ENCODE results near the gene ZNF827.

ZNF827 gene

GRCh38 chr4:145743641-145744040 is 195.0 kb downstream of the ZNF827 start:
- no peak for DNase-seq

GRCh38 chr4:145740806-145741205 is 197.8 kb downstream of the ZNF827 start:
- no peak for DNase-seq

- DNase-seq = peak in 1 of 2 experiments; percentile 9
Observed at GRCh38 chr4:145739845-145740244, 198.8 kb downstream of the ZNF827 start.

- peak; percentile 1 to 68 for DNase-seq
Observed at GRCh38 chr4:145736241-145736831, 202.3 kb downstream of the ZNF827 start.

- DNase-seq = no peak
Observed at GRCh38 chr4:145735827-145736226, 202.8 kb downstream of the ZNF827 start.

- no peak for DNase-seq
Observed at GRCh38 chr4:145735347-145735675, 203.3 kb downstream of the ZNF827 start.

- DNase-seq = no peak
Observed at GRCh38 chr4:145734576-145735346, 203.9 kb downstream of the ZNF827 start.

GRCh38 chr4:145734031-145734430 is 204.6 kb downstream of the ZNF827 start:
- no peak for DNase-seq

GRCh38 chr4:145732895-145733880 is 205.4 kb downstream of the ZNF827 start:
- DNase-seq = peak; percentile 61 to 93

GRCh38 chr4:145732001-145732815 is 206.4 kb downstream of the ZNF827 start:
- no peak for DNase-seq

- peak; percentile 15 to 66 for DNase-seq
Observed at GRCh38 chr4:145731028-145731427, 207.6 kb downstream of the ZNF827 start.

GRCh38 chr4:145730026-145730425 is 208.6 kb downstream of the ZNF827 start:
- no peak for DNase-seq

GRCh38 chr4:145723336-145723735 is 215.3 kb downstream of the ZNF827 start:
- no peak for DNase-seq

GRCh38 chr4:145722561-145722960 is 216.1 kb downstream of the ZNF827 start:
- DNase-seq = no peak

- no peak for DNase-seq
Observed at GRCh38 chr4:145720656-145721055, 218.0 kb downstream of the ZNF827 start.

- DNase-seq = no peak
Observed at GRCh38 chr4:145719752-145720624, 218.6 kb downstream of the ZNF827 start.

GRCh38 chr4:145716661-145717200 is 221.9 kb downstream of the ZNF827 start:
- no peak for DNase-seq

GRCh38 chr4:145716200-145716599 is 222.4 kb downstream of the ZNF827 start:
- DNase-seq = peak; percentile 14 to 46

GRCh38 chr4:145709843-145710242 is 228.8 kb downstream of the ZNF827 start:
- DNase-seq = no peak

GRCh38 chr4:145709336-145709735 is 229.3 kb downstream of the ZNF827 start:
- peak in 1 of 2 experiments; percentile 29 for DNase-seq

All from NCI-H446 (cell line).